Activated B cell treated with CpG ODN at 0.5 μM for 24 hours (primary cell): ENCODE data around the gene FHIT. TPM values are rescaled to one million over a fixed set of nuclear protein-coding genes. Genes with fewer than 3 reads are reported as not detected.

ENCODE experiments used
- ATAC-seq: fragments of 200-7000 bp; cut with Tn5 transposase; one replicate; pipeline ENCODE4 v1.10.0; 2021; ENCODE audit warnings: low read depth, mild to moderate bottlenecking, moderate library complexity
- CTCF ChIA-PET: fragments of 350-600 bp; sonication (Branson Sonifier 250); formaldehyde crosslinking; loops from one replicate; lab custom pipeline; 2021; ENCODE audit warnings: antibody characterized with exemption; lab: Charles Lee
- POLR2A ChIA-PET: fragments of 350-600 bp; sonication (Branson Sonifier 250); formaldehyde crosslinking; loops from one replicate; lab custom pipeline; 2021; ENCODE audit warnings: antibody characterized with exemption; lab: Charles Lee
- DNase-seq: peaks from one replicate; pipeline ENCODE4 v3.0.0; 2022
- H3K27ac Mint-ChIP-seq: one replicate; pipeline ENCODE4 v1.8.0; 2020; ENCODE audit warnings: mixed read lengths
- H3K27me3 Mint-ChIP-seq: one replicate; pipeline ENCODE4 v1.8.0; 2021; ENCODE audit warnings: mixed read lengths
- H3K36me3 Mint-ChIP-seq: one replicate; pipeline ENCODE4 v1.8.0; 2021; ENCODE audit warnings: low read depth, mixed read lengths
- H3K4me1 Mint-ChIP-seq: one replicate; pipeline ENCODE4 v1.8.0; 2021; ENCODE audit warnings: mixed read lengths
- H3K4me3 Mint-ChIP-seq: one replicate; pipeline ENCODE4 v1.8.0; 2020; ENCODE audit warnings: mild to moderate bottlenecking, mixed read lengths
- H3K9me3 Mint-ChIP-seq: one replicate; pipeline ENCODE4 v1.8.0; 2020; ENCODE audit warnings: mixed read lengths
- CTCF ChIP-seq: fragments of 200-600 bp; IDR thresholded peaks from one replicate; pipeline ENCODE4 v1.8.0; 2022; ENCODE audit warnings: antibody characterized with exemption, mild to moderate bottlenecking
- intact Hi-C: fragments of 100-400 bp; cut with micrococcal nuclease; formaldehyde crosslinking; loops from one replicate; pipeline ENCODE4 v1.15.1; 2024
- total RNA-seq: library from RNA; stranded (reverse); gene quantifications from 2 replicates; pipeline ENCODE4 v1.2.3, GENCODE V29; 2022

The FHIT gene
- total RNA-seq, 1 donor from 2014 or later: 5.5 TPM

GRCh38 chr3:60708191-60708975 is 542.9 kb downstream of the FHIT start:
- peaks cover 5% of the 10 kb centered on the region for H3K9me3 Mint-ChIP-seq
- no peak overlapping the region for H3K27ac Mint-ChIP-seq
- intact Hi-C loops: no loop called here
- ATAC-seq (no peak), DNase-seq (no peak)
- TF ChIP-seq CTCF: no peak
- no peak overlapping the region for H3K4me3 Mint-ChIP-seq
- no peaks in the 10 kb centered on the region for H3K4me1 Mint-ChIP-seq
- no peaks in the 10 kb centered on the region for H3K36me3 Mint-ChIP-seq
- ChIA-PET POLR2A (no interaction called here), CTCF (no interaction called here)
- no peaks in the 10 kb centered on the region for H3K27me3 Mint-ChIP-seq

- DNase-seq: no peak
- Mint-ChIP-seq H3K9me3 (peaks cover 5% of the 10 kb centered on the region), H3K36me3 (no peaks in the 10 kb centered on the region), H3K4me3 (no peak overlapping the region), H3K27me3 (no peaks in the 10 kb centered on the region), H3K4me1 (no peaks in the 10 kb centered on the region), H3K27ac (no peak overlapping the region)
- TF ChIP-seq CTCF: no peak
- ATAC-seq: no peak
- intact Hi-C loops: no loop called here
- CTCF ChIA-PET: no interaction called here
- POLR2A ChIA-PET: no interaction called here
These were observed 543.7 kb downstream of the FHIT start for GRCh38 chr3:60707452-60708020.

- POLR2A ChIA-PET: no interaction called here
These were observed 547.1 kb downstream of the FHIT start for GRCh38 chr3:60703956-60704736.

GRCh38 chr3:60703008-60703407 is 548.2 kb downstream of the FHIT start:
- no peak for ATAC-seq
- Mint-ChIP-seq H3K36me3 (no peaks in the 10 kb centered on the region), H3K4me3 (no peak overlapping the region), H3K9me3 (no peaks in the 10 kb centered on the region), H3K4me1 (no peaks in the 10 kb centered on the region), H3K27me3 (no peaks in the 10 kb centered on the region), H3K27ac (no peak overlapping the region)
- intact Hi-C loops: no loop called here
- DNase-seq: no peak
- CTCF ChIA-PET: no interaction called here
- no peak for TF ChIP-seq CTCF
- POLR2A ChIA-PET: no interaction called here

More at GRCh38 chr3:60703956-60704736, 547.1 kb downstream of the FHIT start:
- H3K27me3 Mint-ChIP-seq: no peaks in the 10 kb centered on the region
- no peak for TF ChIP-seq CTCF
- intact Hi-C loops: no loop called here
- no peak overlapping the region for H3K4me3 Mint-ChIP-seq
- H3K27ac Mint-ChIP-seq: no peak overlapping the region
- H3K36me3 Mint-ChIP-seq: no peaks in the 10 kb centered on the region
- H3K4me1 Mint-ChIP-seq: no peaks in the 10 kb centered on the region
- CTCF ChIA-PET: no interaction called here
- no peaks in the 10 kb centered on the region for H3K9me3 Mint-ChIP-seq
- ATAC-seq (no peak), DNase-seq (no peak)

GRCh38 chr3:60698117-60698516 is 553.1 kb downstream of the FHIT start:
- Mint-ChIP-seq H3K4me3 (no peak overlapping the region), H3K27me3 (no peaks in the 10 kb centered on the region), H3K27ac (no peak overlapping the region), H3K36me3 (no peaks in the 10 kb centered on the region), H3K4me1 (no peaks in the 10 kb centered on the region), H3K9me3 (no peaks in the 10 kb centered on the region)
- intact Hi-C loops: no loop called here
- ChIA-PET CTCF (no interaction called here), POLR2A (no interaction called here)
- no peak for TF ChIP-seq CTCF
- ATAC-seq: no peak
- no peak for DNase-seq
